Large intestine (tissue), 3 donors: Measurements from ENCODE around the gene SLAMF7. TPM values are rescaled to one million over a fixed set of nuclear protein-coding genes. Genes with fewer than 3 reads are reported as not detected.

Source experiments
- DNase-seq, 2 donors: peaks; one replicate each; pipeline versions ENCODE4 v3.0.0 to v3.0.0-alpha.2; 2013
- H3K27ac ChIP-seq: one replicate; pipeline ENCODE4 v1.5.1; 2013; ENCODE audit warnings: low read length
- H3K27me3 ChIP-seq: 2 replicates; pipeline ENCODE4 v1.6.1; 2013; ENCODE audit warnings: low read length; ENCODE audit not compliant: control insufficient read depth, insufficient read depth
- H3K36me3 ChIP-seq: 2 replicates; pipeline ENCODE4 v1.6.1; 2013; ENCODE audit warnings: low read length; ENCODE audit not compliant: control insufficient read depth, insufficient read depth
- H3K4me1 ChIP-seq: one replicate; pipeline ENCODE4 v1.6.1; 2013; ENCODE audit warnings: low read length; ENCODE audit not compliant: control insufficient read depth, insufficient read depth
- H3K4me3 ChIP-seq: one replicate; pipeline ENCODE4 v1.5.1; 2013; ENCODE audit warnings: low read length
- H3K9me3 ChIP-seq: one replicate; pipeline ENCODE4 v1.6.1; 2013; ENCODE audit warnings: mild to moderate bottlenecking, low read depth, low read length, moderate library complexity; ENCODE audit not compliant: control insufficient read depth
- WGBS: methylation state at CpG from one replicate; pipeline ENCODE4 v1.1.5; 2013; ENCODE audit warnings: low lambda C conversion rate; ENCODE audit not compliant: insufficient coverage; 5-methylcytosine and 5-hydroxymethylcytosine counted together
- polyA plus RNA-seq: library from polyadenylated mRNA; unstranded; fragments of 120-200 nt; gene quantifications from one replicate; pipeline ENCODE4 v1.2.1, GENCODE V29; 2013

Gene SLAMF7
- polyA plus RNA-seq, 1 donor, result 5.8 TPM

DNA sequence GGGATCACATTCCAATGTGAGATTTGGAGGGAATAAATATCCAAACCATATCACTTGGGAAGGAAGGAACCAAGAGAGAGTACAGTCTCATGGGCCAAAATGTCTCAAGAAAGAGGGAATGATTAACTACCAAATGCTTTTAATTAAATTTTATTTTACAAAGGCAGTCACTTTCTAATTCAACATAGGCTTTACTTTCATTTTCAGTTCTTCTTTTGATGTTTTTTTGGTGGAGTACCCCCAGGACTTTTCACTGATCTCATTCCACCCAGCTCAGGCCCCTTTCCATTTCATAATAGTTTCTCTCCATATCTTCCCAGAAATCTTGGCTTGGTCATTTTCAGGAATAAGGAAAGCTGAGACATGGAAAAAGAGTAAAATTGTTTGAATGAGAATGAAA, 5.1 kb upstream of the SLAMF7 start:
- H3K4me3 ChIP-seq, result no peak overlapping the region
- H3K9me3 ChIP-seq, result peaks cover 9% of the 10 kb centered on the region
- no peaks in the 10 kb centered on the region for H3K27me3 ChIP-seq
- no peak for DNase-seq
- no peaks in the 10 kb centered on the region for H3K36me3 ChIP-seq
- H3K4me1 ChIP-seq, result no peaks in the 10 kb centered on the region
- no peak overlapping the region for H3K27ac ChIP-seq

DNA sequence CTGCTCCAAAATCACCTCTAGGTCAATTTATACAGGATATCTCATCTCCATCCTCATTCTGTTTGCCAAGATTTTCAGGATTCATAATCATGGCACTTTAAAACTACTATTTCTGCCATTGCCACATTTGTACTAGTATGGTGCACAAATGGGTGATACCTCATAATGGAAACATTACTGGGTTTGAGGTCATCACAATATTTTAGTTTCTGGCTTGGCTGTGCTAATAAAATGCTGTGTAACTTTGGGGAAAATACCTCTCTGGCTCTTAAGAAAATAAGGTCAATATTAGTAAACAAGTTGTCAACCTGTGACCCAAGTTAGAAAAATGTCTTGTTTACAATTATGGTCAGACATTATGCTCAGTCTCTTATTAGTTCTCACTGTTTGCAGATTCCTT, 4.7 kb upstream of the SLAMF7 start:
- DNase-seq, result no peak
- H3K36me3 ChIP-seq, result no peaks in the 10 kb centered on the region
- H3K27me3 ChIP-seq, result no peaks in the 10 kb centered on the region
- H3K4me1 ChIP-seq, result no peaks in the 10 kb centered on the region
- H3K27ac ChIP-seq, result no peak overlapping the region
- H3K9me3 ChIP-seq, result peaks cover 9% of the 10 kb centered on the region
- no peak overlapping the region for H3K4me3 ChIP-seq

DNA sequence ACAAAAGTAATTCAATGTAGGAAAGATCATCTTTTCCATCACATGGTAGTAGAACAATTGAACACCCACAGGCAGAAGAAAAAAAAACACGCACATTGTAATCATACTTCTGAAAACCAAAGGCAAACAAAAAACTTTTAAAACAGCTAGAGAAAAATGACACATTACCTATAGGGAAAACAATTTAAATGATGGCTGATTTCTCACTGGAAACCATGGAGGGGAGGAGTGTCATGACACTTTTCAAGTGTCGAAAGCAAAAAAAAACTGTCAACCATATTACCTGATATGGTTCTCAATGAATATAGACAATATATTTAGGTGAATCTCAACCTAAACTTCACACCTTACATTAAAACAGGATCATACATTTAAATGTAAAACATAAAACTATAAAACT, 776 bp upstream of the SLAMF7 start:
- WGBS, result 100% methylated on average over 1 of the region's 2 CpGs
- Histone ChIP-seq H3K4me3 (no peak overlapping the region), H3K27me3 (no peaks in the 10 kb centered on the region), H3K9me3 (peaks cover 9% of the 10 kb centered on the region), H3K27ac (no peak overlapping the region), H3K36me3 (no peaks in the 10 kb centered on the region), H3K4me1 (no peaks in the 10 kb centered on the region)
- no peak for DNase-seq

DNA sequence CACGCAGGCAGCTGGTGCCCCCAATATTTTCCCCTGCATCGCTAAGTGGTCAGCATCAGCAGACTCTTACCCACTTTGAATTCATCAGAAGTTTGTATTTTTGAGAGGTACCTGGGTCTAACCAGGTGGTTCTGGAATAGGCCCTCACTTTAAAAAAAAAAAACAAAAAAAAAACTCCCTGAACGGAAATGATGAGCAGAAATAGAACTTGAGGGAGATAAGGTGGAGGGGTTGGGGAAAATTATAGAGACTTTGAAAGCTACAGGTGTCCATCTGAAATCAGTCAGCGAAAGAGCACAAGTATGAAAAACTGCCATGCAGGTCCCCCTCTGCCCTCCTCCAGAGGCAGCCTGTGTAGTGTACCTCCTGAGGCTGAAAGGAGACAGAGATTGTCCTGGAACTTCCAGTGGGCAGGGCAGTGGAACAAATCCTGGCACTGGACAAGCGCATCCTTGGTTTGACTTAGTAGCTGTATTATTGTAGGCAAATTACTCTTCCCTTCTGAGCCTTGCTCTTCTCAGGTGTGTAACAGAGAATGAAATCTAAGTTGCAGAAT, 1.2 kb downstream of the SLAMF7 start:
- WGBS, result 68% methylated on average over 2 of the region's 5 CpGs
- Histone ChIP-seq H3K4me3 (no peak overlapping the region), H3K27ac (no peak overlapping the region)

DNA sequence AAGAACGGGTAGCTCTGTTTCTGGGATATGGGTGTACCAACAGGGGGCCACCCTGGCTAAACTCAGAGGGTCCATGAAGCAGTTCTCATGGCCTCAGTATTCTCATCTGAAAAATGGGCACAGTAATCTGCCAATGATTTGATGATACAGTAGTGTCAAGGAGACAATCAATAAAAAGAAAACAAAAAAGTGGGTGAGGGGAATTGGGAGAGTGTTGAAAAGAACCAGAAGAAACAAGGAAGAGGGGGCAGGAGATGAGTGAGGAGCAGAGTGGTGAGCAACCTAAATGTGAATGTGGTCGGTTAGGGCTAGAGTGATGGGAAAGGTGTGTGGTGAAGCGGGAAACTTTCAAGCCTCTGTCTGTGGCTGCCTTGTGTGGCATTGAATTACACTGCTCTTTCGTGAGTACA, 2.0 kb downstream of the SLAMF7 start:
- Histone ChIP-seq H3K9me3 (peaks cover 9% of the 10 kb centered on the region), H3K36me3 (no peaks in the 10 kb centered on the region), H3K27ac (no peak overlapping the region), H3K4me1 (no peaks in the 10 kb centered on the region), H3K4me3 (no peak overlapping the region), H3K27me3 (no peaks in the 10 kb centered on the region)
- WGBS, result 77% methylated on average over 2 of the region's 4 CpGs
- no peak for DNase-seq

More for the DNA sequence above, 1.2 kb downstream of the SLAMF7 start:
- Histone ChIP-seq H3K27me3 (no peaks in the 10 kb centered on the region), H3K4me1 (no peaks in the 10 kb centered on the region), H3K9me3 (peaks cover 9% of the 10 kb centered on the region), H3K36me3 (no peaks in the 10 kb centered on the region)
- no peak for DNase-seq

DNA sequence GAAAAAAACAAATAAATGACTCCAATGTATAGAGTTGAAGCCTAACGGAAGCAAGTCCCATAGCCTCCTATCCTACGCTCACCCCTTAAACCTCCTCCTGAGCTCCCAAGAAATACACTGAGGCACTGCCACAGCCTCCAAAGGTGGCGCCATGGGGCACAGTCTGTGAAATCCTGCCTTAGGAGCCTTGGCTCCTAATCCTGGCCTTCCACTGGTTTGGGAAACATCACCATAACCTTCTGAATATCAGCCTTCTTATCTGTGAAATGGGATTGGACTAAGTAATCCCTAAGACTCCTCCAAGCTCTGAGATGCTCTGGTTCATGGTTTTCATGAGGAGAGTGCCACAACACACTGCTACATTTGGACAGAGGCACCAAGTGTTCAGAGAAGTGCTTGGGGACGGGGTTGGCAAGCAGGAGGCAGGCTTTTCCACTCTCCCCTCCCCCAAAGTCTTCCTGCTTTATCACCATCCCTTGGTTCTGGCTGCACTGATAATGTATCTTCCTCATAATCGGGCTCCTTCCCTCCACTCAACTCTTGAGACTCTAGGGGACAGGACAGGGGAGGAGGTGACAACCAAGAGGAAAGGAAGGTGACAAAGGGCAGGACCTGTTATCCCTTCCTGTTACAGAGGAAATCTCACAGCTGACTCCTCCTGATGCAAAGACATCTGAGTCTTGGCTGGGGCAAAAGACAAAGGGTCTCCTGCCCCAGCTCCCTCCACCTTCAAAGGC, 2.7 kb downstream of the SLAMF7 start:
- Histone ChIP-seq H3K27me3 (no peaks in the 10 kb centered on the region), H3K4me1 (no peaks in the 10 kb centered on the region), H3K27ac (no peak overlapping the region), H3K4me3 (no peak overlapping the region), H3K9me3 (peaks cover 7% of the 10 kb centered on the region), H3K36me3 (no peaks in the 10 kb centered on the region)
- WGBS, result 83% methylated on average over 1 of the region's 5 CpGs
- DNase-seq, result no peak

DNA sequence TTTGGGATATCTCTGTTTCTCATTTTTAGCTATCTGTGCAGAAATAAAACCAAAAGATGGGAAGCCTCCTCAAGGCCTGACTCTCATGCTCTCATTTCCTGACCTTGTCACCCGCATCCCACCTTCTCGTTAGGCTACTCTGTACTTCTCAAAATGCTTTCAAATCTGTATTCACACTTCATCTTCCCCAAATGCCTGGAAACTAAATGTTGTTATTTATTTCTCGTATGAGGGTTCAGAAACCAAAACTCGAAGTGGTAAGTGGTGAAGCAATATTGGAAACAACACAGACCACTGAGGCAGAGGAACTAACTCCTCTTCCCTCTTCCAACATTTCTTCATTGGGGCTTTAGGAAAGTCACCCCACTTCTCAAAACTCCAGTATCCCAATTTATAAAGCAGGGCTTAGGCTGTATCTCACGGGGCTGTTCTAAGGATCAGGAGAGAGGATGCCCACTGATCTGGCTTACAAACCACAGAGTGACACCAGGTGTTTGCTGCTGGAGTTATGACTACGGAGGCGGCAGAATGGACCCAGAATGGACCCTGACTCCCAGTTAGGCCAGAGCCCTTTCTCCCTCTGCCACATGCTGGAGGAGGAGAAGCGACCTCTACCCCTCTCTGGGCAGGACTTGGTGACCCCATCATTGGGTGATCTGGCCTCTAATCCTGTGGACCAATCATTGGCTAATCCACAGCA, 3.5 kb downstream of the SLAMF7 start:
- no CpG with 5 or more reads among the region's 8 CpGs for WGBS
- no peaks in the 10 kb centered on the region for H3K9me3 ChIP-seq
- no peak overlapping the region for H3K27ac ChIP-seq
- no peaks in the 10 kb centered on the region for H3K27me3 ChIP-seq
- DNase-seq, result no peak
- no peaks in the 10 kb centered on the region for H3K36me3 ChIP-seq
- no peaks in the 10 kb centered on the region for H3K4me1 ChIP-seq
- H3K4me3 ChIP-seq, result no peak overlapping the region

DNA sequence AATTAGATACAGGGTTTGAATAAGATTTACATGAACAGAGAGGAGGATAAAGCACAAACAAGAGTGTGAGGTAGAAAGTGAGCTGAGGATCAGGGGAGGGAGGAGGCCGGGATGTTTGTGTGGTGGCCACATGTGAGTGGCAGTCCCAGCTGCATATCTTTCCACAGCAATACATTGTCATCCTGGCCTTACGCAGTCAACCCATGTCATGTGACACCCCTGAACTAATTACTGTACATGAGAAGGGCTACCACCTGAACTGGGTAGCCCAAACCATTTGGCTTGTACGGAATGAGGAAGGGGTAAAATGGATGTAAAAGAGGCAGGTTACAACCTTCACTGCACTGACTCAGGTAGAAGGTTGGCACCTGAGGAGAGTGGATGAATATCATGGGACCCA, 4.2 kb downstream of the SLAMF7 start:
- Histone ChIP-seq H3K27me3 (no peaks in the 10 kb centered on the region), H3K27ac (no peak overlapping the region), H3K4me1 (no peaks in the 10 kb centered on the region), H3K9me3 (no peaks in the 10 kb centered on the region), H3K4me3 (no peak overlapping the region), H3K36me3 (no peaks in the 10 kb centered on the region)
- no CpG with 5 or more reads among the region's 3 CpGs for WGBS
- DNase-seq, result no peak

DNA sequence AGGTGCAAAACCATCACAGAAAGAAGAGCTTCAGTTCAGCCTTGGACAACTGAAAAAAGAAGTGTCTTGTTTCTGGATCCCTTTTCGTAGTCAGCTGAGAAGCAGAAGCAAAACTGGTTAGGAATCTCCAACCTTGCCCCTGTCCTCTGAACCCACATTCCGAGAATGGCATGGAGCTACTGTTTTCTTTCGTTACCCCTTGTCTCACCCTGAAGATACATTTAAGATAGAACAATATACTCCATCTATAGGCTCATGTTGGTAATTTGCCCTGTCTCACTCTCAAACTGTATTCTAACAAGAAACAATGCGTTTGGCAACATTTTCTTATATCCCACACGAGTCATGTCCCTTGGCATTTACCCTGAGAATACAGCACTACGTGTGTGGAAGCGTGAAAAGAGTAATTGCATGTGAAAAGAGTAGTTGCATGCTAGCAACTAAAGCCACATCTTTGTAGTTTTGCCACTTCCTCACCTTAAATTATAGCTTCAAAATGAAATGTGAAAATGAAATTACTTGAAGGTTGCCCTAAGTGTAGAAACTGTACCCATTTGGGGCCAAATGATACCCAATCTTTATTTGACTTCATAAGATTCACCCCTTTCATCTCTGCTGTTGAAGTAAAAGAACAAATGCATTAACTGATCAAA, 5.3 kb downstream of the SLAMF7 start:
- H3K4me3 ChIP-seq, result no peak overlapping the region
- no peaks in the 10 kb centered on the region for H3K9me3 ChIP-seq
- WGBS, result 92% methylated on average over 2 of the region's 7 CpGs
- no peaks in the 10 kb centered on the region for H3K27me3 ChIP-seq
- H3K36me3 ChIP-seq, result no peaks in the 10 kb centered on the region
- no peak overlapping the region for H3K27ac ChIP-seq
- H3K4me1 ChIP-seq, result no peaks in the 10 kb centered on the region
- DNase-seq, result no peak

DNA sequence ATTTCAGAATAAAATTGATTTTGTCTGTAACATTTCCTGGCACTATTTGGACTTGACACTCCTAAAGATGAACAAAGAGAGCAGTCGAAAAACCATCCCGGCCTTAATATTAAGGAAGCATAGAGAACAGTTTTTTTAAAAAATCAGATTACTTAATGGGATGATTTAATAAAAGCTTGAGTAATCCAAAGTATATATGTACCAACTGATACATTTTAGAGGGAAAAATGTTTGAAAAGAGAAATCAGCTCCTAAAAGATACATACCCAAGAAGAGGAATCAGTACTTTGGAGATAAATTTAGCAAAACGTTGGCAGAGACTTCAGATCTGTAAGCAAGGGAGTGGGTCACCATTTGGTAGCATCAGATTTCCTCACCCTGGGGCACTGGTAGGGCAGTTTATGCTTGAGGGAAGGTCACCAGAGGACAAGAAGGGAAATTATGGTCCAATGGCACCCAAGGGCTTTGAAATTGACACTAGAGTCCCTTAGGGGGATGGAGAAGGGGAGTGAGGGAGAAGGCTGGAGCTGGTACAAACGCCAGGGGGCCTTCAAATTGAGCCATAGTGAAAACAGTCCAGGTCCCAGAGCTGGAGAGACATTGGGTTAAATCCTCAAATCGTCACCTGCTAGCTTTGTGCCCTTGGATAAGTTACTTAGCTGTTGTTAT, 5.9 kb downstream of the SLAMF7 start:
- Histone ChIP-seq H3K9me3 (no peaks in the 10 kb centered on the region), H3K36me3 (no peaks in the 10 kb centered on the region), H3K27ac (no peak overlapping the region), H3K4me3 (no peak overlapping the region), H3K4me1 (no peaks in the 10 kb centered on the region), H3K27me3 (peaks cover 2% of the 10 kb centered on the region)
- 94% methylated on average over 3 of the region's 5 CpGs for WGBS
- DNase-seq, result no peak
